Stimulated activated naive CD8-positive, alpha-beta T cell treated with anti-CD3 and anti-CD28 coated beads, Interleukin-15, Interleukin-2, amounts not matched to agents 100 U/mL and 50 U/mL, for 24 hours (primary cell): Measurements from ENCODE around the gene CNPPD1.

Experiments
- ATAC-seq: fragments of 150-1000 bp; cut with Tn5 transposase; one replicate; pipeline ENCODE4 v1.10.0; 2021
- DNase-seq: peaks from one replicate; pipeline ENCODE4 v3.0.0; 2021

The CNPPD1 gene

DNA sequence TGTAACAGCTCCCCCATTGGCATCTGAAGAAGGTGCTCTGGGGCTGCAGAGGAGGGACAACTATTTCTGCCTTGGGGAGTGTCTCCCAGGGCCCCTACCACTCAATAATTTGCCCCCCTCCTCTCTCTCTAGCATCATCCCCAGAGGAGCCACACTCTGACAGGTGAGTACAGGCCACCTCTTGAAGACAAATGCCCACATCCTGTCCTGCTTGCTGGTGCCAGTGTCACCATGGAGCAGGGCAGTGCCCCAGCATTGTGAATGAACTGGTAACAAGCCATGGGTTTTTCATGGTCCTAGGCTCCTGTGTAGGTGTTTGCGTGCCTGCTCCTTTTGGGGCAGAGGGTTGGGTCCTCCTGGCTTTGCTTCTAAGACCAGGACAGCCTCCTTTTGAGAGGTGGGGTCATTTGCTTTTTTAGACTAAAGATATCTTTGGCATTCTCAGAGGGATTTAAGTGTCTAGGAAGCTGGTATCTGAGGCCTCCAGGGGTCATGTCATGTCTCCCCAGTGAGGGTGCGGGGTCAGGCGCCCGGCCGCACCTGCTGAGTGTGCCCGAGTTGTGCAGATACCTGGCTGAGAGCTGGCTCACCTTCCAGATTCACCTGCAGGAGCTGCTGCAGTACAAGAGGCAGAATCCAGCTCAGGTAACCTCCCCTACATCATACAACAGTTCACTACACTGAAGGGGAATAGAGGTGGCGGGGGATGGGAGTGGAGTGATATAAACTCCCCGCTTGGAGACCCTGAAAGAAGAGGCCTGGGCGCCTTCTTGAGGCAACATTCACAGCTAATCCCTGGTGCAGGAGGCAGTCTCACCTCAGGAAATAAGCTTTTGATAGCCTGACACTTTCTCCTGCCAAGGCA is 3.1 kb upstream of the CNPPD1 start:
- no peak for DNase-seq
- no peak for ATAC-seq

DNA sequence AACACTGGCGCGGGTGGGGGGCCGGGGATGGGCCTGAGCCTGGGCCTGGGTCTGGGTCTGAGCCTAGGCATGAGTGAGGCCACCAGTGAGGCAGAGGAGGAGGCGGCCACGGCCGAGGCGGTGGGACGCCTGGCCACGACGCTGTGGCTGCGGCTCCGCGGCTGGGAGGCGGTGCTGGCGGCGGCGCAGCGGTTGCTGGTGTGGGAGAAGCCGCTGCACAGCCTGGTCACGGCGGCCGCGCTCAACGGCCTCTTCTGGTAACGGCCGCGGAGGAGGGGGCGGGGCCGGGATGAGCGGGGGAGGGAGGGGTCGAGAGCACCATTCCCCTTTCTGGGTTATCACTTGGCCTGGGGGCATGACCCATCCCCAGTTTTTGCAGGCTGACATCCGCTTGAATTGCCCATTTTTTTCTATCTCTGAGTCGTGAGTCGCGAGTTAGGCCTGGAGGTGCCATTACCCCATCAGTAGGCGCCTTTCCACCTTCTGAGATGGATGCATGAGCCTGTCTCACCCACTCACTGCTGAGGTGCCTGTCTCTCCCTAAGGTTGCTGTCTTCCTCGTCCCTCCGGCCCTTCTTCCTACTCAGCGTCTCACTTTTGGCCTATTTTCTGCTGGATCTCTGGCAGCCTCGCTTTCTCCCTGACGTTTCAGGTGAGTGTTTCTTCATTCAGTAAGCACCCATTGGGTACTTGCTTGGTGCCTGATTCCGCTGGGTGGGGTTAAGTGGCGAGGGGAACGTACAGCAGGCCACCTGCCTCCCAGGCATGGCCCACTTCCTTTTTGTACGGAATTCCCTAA is 1.9 kb upstream of the CNPPD1 start:
- ATAC-seq (no peak), DNase-seq (peak; percentile 58)

DNA sequence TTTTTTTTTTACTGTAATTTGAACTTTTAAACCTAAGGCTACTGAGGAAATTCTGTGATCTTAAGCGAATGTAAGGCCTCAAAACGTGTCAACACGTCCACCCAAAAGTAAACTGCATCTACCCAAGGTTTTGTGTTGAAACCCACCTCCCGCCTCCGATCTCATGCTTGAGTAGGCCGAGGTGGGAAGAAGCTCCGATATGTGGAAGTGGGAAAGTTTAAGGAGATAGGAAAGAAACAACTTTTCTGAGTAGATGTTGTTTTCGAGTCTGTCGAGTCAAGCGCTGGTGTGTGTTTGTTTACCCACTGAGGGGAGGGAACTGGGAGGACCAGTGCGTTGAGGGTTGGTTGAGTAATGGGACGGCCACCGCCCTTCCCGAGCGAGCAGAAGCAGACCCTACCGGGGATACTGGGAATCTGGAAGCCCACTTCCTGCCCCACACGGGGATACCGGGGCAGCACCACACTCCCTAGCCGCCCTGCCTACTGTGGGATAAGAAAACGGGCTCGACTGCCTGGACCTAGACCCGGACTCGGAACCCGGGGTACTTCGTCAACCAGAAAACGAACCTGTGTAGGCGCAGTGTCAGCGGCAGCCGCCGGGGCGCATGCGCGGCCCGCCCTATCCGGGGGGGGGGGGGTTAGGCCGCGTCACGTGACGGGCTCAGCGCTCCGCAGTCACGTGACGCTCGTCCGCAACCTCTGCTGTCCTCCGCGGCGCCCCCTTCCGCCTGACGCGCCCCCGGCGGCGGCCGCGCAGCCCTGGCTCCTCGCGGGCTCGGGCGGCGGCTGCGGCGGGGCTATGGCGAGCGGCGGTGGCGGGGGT is 1.0 kb upstream of the CNPPD1 start, which contains the start of gene RETREG2:
Gene RETREG2, plus strand, starts transcription at position 724 of the 825 bp plus-strand sequence. Its CDS starts 78 bp downstream, at position 802.
- DNase-seq = peak; percentile 83
- peak; percentile 59 for ATAC-seq

DNA sequence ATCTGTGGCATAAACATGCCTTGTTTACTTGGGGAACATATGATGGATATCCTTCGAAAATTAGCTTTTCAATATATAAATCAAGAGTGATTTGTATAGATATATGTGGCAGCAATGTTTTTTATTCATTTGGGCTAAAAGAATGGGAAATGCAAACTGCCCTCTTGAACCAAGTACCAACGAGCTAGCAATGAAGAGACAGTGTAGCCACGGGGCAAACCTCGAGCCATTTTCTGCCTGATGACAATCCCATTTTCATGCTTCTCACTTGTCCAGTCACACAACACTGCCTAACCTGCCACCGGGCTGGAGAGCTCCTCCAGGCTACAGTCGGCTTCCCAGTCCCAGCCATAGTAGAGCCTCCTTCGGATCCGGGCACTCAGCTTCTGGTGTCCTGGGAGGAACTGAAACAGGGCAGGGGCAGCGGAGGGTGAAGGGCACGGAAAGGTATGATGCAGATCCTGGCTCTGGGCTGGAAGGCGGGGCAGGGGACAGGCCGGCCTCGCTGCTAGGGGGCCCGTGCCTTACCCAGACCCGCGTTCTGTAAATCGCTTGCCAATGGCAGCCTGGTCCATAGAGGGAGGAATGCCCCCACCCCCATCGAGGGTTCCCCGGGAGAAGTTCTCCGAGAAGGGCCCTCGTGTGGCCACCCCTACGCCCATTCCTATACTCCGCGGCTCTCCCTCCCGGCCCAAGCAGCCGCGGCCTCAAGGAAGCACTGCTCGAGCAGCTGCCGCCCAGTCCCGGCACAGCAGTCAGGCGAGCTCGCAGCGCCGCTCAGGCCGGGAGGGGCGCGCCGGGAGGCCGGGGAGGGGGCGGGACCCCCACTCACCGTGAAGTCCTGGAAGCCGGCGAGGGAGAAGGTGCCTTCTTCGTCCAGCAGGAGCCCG is 552 bp downstream of the CNPPD1 start:
- peak; percentile 12 for ATAC-seq
- peak; percentile 55 for DNase-seq

DNA sequence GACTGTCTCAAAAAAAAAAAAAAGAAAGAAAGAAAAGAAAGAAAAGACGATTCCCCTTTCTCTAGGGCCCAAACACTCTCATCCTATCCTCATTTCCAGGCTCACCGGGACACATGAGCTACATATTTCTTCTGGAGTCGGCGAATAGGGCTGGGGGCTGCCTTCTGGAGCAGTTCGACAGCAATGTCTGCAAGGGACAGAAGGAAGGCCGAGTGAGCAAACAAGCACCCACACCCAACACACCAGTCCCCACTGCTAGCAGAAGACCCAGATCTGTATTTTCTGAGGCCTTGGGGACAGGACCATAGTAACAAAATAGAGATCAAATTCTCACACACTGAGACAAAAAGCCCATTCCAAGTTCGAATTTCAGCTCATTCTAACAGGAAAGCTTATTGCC is 1.2 kb downstream of the CNPPD1 start:
- DNase-seq (no peak), ATAC-seq (no peak)

DNA sequence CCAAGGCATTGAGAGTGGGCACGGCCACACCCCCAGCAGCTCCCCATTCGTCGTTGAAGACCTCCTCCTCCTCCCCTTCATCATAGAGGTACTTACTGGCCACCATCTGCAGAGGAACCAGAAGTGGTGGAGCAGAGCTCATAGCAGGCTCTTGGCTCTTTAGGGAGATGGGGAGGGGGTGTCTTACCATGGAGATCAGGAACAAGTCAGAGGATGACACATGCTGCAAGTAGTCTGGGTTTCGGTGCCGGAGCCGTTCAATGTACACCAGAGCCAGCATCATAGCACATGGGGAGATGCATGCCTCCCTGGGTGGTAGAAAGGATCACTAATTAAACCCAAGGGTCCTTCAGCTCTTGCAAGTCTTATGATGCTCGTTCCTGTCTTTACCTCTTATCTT is 1.9 kb downstream of the CNPPD1 start:
- DNase-seq = no peak
- no peak for ATAC-seq

DNA sequence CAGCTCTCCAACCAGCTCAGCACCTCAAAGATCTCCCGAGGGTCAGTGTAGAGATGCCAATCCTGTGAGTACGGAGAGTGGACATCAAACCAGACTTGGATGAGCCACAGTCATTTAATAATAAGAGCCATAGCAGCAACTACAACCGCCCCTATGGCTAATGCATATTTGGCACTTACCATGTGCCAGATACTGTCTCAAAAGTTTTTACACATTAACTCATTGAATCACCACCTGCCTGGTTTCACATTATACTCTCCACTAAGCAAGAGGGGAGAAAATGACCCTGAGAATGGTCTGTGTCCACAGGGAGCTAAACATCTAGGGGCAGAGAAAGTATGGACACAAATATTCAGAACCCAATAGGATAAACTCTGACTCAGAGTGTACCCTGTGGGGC is 2.6 kb downstream of the CNPPD1 start:
- DNase-seq (no peak), ATAC-seq (no peak)

DNA sequence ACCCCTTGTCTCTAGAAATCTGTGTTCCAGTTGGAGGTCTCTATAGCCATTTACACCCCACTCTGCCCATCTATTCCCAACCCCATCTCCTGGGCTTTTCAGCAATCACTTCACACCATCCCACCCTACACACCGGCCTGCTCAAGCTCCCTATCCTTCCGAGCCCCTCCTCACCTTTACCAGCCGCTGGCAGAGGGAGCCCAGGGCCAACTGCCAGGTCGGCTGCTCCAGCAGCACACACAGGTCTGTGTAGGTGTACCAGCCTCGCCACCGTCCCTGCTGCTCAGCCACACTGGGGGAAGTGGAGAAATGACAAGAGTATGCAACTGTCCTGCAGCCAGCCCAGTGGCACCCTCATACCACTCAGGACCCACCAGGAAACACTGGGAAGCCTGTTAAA is 3.5 kb downstream of the CNPPD1 start:
- DNase-seq = no peak
- ATAC-seq = no peak

DNA sequence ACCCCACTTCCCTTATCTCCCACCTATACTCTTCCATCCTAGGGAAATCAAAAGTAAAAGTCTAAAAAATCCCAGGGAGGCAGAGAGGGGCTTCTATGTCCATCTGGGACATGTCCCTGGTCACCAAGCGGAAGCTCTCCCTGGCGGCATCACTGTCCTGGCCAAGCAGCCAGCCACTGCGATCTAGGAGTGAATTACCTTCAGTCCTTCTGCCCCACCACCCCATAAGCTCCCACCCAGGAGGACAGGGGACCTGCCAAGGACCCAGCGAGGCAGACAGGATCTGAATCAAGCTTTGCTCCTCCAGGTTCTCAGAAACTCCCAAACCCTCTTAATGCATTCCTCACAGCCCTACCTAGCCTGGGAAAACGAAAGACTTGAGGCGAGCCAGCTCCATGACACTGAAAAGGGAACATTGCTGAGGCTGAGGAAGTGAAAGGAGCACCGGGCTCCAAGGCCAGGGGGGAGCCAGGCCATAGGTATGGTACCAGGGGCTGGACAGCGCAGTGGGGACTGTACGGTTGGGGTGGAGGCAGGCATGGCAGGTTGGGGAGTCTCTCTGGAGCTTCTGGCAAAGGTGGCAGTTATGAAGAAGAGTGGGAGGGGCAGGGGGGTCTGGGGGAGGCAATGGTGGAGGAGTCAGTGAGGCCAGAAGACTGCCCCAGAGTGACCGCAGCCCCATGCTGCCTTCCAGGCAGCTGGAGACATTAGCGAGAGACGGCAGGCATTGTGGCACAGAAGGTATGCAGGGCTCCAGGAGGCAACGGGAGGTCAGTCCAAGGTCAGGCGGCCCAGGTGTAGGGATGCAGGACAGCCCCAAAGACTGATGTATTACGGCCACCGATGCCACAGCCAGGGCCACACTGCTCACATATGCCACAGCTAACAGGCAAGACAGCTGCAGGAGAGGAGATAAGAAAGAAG is 4.2 kb downstream of the CNPPD1 start:
- DNase-seq (no peak), ATAC-seq (no peak)

DNA sequence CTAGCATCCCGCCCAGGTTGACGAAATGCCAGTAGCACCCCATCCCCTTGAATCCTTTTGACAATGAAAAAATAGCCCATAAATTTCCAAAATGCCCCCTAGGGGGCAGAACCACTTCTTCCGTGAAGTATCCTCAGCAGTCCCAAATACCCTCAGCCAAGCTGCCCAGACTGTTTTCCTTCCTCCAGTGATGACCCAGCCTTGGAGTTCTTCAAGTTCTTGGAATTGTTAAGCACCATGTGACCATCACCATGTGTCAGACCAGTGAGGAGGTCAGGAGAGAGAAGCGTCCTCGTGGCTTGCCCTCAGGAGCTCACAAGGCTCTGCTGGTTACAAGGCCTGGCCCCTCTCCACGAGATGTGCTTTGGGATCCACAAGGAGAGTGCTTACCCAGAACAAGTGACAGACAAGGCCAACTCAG is 5.5 kb downstream of the CNPPD1 start:
- ATAC-seq = peak; percentile 41
- peak; percentile 36 for DNase-seq

DNA sequence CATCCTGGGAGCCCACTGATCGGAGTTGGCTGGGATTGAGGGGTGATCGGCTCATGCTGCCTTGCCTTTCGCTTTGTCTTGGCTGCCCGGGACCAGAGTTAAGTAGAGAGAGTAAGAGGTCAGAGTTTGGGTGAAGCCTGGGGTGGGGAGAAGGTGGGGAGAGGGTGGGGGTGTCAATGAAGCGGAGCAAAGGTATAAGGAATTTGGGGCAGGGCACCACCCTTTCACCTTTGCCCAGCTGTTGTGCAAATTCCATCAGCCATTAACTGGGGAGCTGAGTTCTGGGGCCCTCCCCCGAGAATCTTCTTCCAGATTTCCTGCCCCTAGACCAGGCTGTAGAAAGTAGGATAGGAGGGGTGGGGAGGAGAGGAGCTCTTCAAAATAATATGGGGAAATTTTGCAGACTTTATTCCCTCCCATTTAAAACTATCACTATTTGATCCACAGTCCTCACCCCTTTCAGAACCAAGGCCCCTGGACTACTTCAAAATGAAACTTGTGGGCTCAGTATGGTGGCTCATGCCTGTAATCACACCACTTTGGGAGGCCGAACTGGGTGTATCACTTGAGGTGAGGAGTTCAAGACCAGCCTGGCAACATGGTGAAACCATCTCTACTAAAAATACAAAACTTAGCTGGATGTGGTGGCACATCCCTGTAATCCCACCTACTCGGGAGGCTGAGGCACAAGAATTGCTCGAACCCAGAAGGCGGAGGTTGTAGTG is 6.6 kb downstream of the CNPPD1 start, which contains the start of gene SLC23A3:
Gene SLC23A3, minus strand, starts transcription at position 100 of the 725 bp plus-strand sequence. Its CDS starts 45 bp downstream, at position 55.
- DNase-seq (no peak), ATAC-seq (no peak)

DNA sequence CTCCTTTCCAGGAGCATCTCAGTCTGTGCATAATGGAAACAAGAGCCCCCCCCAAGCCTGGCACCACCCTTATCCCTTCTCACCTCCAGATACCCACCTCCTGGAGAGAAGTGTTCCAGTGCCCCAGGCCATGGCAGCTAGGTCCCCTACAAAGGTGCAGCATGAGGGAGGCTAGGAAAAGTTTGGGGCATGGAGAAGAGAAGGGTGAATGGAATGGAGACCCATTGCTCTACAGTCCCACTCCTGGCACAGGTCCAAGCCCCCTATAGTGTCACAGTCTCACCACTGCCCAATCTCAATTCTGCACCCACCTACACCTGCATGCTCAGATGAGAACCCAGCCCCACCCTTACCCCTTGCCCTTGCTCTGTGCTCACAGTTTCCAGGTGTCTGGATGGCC is 7.8 kb downstream of the CNPPD1 start:
- DNase-seq (no peak), ATAC-seq (no peak)

DNA sequence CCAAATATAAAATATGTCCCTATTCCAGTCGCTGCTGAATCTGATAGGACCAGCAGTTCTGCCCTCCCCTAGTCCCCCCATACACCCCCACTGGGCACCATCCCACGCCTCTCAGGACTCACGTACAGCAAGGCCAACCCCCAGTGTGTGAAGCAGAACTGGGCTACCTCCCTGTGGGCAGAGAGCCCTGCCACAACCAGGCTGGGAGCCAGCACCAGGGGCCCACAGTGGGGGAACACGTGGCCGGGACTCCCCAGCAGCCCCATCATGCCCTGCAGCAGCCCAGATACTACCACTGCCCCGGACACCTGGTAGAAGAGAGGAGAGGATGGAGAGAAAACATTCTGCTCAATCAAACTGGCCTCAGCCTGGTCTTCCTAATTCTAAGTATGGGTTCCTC is 8.2 kb downstream of the CNPPD1 start:
- DNase-seq (no peak), ATAC-seq (no peak)

DNA sequence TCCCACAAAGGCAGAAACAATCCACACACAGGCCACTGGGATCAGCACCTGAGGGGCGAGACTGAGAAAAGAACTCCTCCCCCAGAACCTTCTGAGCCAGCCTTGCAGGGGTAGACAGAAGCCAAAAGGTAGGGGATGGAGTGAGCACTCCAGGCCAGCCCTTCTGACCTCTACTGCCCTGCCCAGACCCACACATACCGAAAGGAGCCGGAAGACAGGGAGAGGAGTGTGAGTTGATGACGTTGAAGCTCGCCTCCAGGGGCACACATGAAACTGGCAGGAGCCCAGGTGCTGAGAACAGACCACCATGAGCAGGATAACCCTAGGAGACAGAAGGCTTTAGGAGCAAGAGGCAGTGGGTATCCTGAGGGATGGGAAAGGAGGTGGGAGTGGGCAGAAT is 8.7 kb downstream of the CNPPD1 start:
- ATAC-seq (no peak), DNase-seq (no peak)

DNA sequence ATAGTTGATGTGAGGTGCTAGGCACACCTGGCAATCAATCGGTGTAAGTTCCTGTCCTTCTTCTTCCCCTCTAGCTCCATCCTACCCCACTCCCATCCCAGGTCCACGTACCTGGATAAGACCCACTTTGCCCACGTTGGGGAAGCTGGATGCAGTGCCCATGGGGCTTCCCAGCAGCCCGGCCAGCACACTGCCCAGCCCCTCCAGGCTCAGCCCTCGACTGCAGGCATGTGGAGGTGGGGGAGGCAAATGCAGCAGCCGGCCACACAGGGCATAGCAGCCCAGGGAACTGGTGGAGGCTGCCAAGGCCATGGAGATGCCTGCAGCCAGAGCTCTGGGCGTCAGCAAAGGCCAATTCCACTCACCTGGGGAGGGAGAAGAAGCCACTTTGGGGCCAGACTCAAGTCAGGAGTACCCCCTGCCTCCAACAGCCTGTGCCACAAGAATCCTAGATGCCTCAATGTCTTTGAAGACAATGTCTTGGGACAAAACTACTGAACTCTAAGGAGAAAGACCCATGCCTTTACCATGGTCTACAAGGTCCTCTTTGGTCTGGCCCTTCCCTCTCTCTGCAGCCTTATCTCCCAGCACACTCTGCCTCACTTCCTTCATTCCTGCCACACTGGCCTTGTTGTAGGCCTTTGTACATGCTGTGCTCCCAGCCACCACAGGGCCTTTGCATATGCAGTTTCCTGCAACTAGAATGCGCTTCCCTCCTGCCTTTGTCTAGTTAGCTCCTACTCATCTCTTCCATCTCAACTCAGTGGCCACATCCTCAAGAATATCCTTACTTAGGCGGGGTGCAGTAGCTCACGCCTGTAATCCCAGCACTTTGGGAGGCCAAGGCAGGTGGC is 11.4 kb downstream of the CNPPD1 start:
- DNase-seq (no peak), ATAC-seq (no peak)

DNA sequence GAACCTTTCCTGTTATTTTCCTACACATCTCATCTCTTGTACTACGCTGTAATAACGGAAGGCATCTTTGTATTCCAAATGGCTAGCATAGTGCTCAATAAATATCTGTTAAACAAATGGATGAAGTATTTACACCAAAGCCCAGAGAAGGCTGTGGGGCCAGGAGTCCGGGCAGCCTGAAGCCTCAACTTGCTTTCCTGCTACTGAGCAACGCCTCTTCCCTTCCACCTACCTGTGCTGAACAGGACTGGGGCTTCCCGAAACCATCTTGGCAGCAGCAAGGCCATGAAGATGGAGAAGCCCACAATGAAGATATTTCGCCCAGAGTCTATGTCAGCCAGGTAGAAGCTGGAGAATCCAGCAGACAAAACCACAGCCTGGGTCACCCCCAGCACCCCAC is 13.6 kb downstream of the CNPPD1 start:
- no peak for ATAC-seq
- no peak for DNase-seq

DNA sequence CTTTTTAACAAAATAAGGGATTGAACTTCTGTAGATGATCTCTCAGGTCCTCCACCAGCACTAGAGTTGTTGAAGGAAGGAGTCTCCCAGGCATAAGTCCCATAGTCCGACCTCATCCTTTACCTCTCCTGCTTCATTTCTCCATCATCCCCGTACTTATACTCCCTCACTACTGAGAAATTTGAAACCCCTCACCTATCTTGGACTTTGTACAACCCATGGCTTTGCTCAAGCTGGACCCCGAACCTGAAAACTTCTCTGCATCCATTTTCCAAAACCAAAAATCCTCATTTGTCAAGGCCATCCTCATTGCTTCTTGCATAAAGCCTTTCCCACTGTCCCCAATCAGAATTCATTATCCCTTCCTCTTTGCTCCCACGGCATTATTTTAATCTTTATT is 15.6 kb downstream of the CNPPD1 start:
- no peak for DNase-seq

More for the DNA sequence above, 15.6 kb downstream of the CNPPD1 start:
- ATAC-seq = no peak
